COLO668 (cell line): ENCODE data around the gene RSPH1.

ENCODE experiments used
- DNase-seq: peaks from one replicate; lab custom pipeline; 2025; ENCODE audit not compliant: unreplicated experiment; lab: John Stamatoyannopoulos, UW

Gene RSPH1

DNA sequence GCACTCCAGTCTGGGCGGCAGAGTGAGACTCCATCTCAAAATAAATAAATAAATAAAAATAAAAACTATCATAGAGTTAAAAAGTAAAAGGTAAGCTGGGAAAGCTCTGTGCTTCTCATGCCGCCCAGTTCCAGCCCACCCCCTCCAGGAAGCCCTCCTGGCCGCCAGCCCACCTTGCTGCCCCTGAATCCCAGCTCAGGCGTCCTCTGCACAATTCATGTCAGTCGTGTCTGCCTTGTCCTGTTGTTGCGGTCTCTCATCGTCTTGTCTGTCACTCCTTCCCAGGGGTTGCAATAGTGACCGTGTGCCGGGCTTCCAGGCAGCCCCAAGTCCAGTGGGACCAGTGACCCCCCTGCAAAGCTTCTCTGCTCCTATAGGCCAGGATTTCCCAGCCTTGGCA lies 44.1 kb downstream of the RSPH1 start:
- DNase-seq, result no peak

DNA sequence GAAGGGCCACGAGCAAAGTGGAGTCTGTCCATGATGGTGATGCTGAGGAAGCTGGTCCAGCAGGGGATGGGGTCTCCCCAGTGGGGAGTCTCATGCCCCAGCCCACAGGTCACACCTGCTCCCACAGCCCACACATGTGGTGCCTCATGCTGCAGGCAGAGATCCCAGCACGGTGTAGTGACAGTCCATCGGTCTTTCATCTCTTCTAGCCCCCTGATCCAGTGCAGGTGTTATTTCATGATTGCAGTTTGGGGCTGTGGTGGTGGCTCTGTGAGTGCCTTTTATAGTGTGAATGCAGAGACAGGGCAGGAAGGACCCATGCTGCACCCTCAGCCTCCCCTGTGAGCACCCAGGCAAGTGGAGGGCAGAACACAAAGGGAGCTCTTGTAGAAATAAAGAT lies 47.3 kb downstream of the RSPH1 start:
- no peak for DNase-seq

DNA sequence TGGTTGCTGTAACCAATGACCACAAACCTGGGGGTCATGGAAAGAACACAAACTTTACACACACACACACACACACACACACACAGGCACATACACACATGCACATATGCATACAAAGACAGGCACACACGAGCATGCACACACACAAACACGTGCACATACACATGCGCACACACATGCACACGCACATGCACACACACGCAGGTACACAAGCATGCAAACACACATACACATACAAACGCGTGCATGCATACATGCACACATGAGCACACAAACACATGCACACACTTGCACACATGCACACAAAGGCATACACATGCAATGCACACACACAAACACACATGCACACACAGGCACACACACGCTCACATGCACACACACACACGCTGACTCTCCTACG lies 48.3 kb downstream of the RSPH1 start:
- DNase-seq, result no peak

DNA sequence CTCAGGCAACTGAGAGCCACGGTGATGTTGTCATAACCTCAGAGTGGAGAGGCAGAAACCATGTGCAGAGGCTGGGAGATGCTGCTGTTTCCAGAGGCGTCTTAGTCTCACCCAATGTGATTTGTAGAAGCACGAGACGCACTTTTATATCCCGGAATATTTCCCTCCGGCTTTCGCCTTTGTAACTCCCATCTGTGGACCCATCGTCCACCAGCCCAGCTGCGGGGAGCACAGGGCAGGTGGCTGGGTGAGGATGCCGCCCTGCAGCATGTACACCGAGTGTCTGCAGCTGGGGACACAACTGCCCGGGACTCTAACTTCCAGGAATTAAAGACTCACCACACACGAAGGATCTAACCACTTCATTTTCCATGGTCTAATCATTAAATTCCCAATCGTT lies 48.8 kb downstream of the RSPH1 start:
- DNase-seq, result no peak

DNA sequence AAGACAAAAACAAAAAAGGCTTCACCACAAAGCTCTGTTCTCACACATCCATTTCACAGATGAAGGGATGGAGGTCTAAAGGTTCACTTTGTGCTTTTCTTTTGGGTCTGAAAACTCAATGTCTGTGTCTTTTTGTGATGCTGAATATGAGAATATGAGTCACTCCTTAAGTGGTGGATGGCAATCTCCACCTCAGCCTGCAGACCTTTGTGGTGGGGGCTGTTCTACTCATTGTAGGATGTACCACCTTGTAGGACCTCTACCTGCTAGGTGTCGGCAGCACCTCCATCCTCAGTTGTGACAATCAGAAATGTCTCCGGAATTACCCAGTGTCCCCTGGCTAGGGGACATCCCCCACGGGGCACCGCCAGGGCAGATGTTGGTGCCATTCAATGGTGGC lies 49.5 kb downstream of the RSPH1 start:
- DNase-seq, result no peak

DNA sequence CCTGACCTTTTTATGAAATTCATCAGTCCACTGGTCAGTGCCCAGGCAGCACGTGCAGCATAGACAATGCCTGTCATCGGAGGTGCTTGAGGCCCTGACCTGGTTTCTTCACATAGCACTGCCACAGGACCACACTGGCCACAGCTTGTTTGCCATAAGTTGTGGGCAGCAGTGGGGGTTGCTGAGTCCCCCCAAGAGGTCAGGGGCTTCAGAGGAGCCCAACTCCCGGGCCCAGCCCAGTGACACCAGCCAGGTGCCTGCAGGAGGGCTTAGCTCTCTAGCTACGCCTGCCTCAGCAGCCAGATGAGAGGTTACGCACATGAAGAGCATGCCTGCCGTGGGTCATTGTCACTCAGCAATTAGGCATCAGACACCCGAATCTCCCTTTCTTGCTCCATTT lies 50.7 kb downstream of the RSPH1 start:
- no peak for DNase-seq

DNA sequence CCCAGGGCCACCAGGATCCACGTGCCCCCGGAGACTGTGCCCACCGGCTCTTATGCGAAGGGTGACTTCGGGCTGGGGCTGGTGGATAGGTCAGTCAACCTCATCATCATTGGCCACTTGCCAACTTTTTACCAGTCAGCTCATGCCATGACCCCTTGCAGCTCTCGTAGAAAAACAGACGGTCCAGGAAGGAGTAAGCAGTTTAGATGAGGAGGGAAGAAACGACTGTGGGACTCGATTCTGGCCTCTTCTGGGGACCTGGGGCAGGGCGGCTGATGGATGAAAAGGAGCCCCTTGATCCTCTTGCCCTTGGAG lies 51.3 kb downstream of the RSPH1 start:
- DNase-seq, result no peak

DNA sequence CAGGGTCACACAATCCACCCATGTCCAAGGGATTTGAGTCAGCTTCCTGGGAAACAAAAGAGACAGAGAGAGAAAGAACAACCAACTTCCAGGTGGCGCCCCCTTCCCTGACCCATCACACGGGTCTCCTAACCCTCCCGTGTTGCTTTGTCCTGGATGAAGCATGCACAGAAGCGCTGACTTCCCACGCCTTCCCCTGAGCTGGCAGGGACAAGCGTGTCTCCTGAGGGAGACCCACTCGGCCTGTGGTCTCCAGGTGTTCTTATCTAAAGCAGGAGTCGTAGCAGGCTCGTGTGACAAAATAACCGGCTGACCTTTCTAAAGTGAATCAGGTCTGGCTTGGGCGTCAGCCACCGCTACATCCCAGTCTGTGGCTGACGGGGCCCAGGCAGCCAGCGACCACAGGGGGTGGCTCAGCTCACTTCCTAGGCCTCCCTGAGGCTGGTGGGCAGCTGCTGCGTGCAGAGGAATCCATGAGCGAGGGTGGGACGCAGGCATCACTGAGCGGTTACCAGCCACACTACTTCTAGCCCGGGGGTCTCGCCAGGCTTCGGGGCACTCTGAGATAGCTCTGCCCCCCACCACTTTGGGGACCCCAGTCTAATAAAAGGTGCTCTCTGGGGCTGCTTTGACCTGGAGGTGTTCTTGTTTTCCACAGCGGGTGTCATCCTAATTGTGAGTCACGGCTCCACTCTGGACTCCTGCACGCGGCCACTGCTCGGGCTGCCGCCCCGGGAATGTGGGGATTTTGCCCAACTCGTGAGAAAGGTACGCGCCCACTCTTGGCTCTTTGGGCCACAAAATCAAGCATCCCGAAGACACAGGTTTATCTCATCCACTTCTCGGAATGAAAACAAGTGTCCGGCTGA lies 51.9 kb downstream of the RSPH1 start:
- DNase-seq, result no peak

DNA sequence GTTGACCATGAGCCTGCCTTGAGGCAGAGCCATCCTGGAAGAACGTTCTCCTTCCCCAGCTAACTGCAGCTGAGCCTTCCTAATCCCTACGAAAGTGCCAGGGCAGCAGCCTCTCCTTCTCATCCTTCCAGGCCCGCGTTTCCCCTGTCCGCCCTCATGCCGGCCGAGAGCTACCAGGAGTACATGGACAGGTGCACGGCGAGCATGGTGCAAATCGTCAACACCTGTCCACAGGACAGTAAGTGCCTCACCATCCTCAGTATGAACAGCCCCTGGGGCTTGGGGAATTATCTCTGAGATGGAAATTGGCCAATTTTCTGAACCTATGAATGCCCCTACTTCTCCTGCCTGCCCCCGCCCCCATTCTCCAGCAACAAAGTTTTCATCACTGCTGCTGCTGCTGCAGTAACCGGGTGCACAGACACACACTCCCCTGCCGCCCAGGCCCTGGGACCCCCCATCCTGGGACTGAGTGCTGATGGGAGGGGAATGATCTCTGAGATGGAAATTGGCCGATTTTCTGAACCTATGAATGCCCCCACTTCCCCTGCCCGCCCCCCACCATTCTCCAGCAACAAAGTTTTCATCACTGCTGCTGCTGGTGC lies 52.7 kb downstream of the RSPH1 start:
- DNase-seq, result no peak

DNA sequence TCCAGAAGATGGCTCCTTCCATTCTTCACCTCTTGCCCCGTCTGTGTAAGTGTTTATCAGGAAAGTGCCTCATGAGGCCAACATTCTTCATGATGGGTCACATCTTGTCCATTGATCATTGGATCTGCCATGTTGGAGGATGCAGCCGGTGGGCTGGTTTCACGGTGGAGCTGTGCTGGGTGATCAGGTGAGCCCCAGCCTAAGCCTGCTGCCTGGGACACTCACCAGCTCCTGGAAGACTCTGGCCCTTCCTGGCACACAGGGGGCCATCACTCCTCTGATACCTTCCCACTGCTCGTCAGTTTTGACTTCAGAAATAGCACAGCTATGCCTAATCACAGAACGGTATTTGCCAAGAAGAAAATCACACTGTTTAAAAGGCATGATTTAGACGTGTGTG lies 54.1 kb downstream of the RSPH1 start:
- DNase-seq, result no peak

DNA sequence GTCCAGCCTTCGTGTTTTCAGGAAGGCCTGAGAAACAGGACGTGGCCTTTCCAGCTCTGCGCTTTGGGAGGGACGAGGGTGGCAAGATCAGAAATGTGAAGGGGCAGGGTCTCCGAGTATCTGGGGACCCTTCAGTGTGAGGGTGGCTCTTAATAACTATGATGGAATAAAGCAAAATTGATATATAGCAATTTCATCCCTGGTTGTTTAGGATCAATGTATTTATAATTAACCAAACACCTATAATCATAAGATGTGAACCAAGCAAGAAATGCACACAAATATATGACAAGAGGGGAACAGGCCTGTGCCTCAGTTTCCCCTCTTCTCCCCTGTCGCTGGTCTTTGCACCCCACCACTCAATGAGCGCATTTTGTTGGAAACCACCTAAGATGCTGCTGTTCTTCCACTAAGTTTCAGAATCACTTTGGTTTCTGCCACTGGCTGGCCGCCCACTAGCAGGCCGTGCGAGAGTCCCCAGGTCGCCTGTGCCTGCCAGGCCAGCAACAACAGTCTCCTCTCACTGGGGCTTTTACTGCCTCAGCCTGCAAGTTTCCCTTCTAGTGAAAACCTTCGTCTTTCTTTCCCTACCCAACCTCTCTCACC lies 55.7 kb downstream of the RSPH1 start:
- DNase-seq, result no peak

DNA sequence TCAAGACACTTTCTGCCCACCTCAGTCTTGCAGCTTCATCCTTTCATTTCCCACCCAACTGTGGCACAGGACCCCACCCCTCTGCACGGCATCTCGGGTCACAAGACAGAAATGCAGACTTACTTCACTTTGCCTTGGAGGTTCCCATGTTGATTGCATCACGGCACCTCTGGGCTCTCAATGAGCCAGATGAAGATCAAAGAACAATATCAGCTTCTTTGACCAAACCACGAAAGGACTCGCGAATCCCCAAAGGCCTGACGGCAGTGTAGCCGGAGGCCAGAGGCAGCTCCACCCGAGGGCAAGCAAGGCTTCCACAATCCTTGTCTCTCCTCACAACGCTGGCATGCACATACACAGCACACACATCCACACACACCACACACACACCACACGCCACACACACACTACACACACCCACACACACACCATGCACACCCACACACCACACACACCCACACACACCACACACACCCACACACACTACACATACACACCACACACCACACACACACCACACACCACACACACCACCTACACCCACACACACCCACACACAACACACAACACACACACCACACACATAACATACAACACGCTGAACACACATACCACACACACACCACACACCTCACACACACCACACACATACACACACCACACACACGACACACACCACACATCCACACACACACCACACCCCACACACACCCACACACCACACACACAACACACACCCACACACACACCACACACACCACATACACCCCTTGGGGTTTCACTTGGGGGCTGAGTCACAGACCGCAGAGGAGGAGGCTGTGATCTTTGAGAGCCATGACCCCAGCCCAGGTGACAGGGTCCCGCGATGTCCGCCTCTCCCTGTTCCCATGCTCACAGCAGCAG lies 56.5 kb downstream of the RSPH1 start:
- DNase-seq, result no peak

DNA sequence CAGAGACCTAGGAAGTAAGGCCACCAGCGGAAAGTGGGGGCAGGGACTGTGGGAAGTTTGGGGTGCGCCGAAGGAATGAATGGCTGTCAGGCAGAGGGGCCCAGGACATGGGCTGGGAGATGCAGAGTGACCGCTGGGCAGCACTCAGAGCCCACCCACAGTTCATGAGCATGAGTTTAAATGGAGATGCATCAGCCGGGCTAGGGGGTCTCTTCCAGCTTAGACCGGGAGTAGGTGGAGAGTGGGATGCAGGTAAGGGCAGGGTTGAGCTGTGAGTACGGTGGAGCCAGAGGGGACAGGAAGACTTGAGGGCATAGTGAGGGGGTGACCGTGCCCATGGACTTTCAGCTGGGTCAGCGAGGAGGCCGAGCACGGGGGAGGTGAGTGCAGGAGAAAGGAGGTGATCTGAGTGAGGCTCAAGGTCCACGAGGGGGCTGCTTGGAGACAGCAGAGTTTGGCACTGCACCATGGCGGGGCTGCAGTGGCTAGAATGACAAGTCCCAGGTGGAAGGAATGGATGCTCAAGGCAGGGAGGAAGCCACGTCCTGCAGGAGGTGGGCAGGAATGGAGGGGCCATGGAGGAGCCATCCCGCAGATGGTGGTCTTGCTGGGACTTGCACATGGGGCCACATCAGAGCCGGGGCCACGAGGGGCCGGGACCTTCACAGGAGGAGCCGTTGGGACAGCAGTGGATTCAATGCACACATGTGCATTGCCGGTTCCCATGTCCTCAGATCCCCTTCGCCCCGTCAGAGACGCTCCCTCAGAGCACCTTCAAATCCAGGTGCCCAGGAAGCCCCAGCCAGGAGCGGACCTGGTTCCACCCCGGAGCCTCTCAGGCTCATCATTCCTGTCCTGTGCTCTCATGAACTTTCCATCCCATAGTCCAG lies 57.5 kb downstream of the RSPH1 start:
- no peak for DNase-seq

DNA sequence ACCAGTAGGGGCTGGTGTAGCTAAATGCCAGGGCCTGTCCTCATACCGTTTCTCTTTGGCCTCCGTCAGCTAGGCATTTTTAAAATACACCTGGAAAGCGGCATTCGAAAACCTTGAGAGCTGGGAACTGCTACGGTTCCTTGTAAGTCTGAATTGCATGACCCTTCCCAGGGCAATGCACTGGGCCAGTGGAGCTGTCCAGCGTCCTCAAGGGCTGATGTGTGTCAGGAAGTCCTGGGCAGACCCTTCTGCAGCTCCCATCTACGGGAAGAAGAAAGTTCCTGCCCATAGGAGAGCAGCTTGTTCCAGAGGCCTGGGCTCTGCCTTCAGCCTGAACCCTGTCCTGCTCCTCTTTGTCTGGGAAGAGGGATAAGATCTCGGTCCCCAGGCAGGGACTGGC lies 58.2 kb downstream of the RSPH1 start:
- DNase-seq, result no peak

DNA sequence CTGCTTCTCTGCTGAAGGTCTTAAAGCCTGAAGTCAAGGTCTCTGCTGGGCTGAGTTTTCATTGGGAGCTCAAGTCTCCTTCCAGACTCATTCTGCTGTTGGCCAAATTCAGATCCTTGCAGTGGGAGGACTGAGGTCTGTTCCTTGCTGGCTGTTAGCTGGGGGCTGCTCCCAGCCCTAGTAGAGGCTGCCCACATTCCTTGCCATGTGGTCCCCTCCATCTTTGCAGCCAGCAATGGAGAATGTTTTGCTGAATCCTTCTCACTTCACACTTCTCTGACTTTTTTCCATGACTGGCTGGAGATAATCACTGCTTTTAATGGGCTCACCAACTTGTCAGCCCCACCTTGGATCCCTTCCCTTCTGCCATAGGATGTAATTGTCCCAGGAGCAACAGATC lies 59.1 kb downstream of the RSPH1 start:
- DNase-seq, result no peak

DNA sequence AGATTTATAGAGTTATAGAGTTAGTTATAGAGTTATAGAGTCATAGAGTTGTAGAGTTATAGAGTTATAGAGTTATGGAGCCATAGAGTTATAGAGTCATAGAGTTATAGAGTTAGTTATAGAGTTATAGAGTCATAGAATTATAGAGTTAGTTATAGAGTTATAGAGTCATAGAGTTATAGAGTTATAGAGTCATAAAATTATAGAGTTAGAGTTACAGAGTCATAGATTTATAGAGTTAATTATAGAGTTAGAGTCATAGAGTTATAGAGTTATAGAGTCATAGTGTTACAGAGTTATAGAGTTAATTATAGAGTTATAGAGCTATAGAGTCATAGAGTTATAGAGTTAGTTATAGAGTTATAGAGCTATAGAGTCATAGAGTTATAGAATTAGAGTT lies 60.2 kb downstream of the RSPH1 start:
- DNase-seq, result no peak

DNA sequence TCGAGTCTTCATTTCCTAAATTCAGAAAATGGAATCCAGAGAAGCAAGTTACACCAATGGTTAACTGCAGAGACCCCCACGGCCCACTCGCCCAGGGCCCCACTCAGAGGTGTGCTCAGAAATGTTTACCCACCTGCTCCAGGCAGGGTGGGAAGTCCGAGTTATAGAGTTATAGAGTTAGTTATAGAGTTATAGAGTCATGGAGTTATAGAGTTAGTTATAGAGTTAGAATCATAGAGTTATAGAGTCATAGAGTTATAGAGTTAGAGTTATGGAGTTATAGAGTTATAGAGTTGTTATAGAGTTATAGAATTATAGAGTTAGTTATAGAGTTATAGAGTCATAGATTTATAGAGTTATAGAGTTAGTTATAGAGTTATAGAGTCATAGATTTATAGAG lies 60.6 kb downstream of the RSPH1 start:
- no peak for DNase-seq

DNA sequence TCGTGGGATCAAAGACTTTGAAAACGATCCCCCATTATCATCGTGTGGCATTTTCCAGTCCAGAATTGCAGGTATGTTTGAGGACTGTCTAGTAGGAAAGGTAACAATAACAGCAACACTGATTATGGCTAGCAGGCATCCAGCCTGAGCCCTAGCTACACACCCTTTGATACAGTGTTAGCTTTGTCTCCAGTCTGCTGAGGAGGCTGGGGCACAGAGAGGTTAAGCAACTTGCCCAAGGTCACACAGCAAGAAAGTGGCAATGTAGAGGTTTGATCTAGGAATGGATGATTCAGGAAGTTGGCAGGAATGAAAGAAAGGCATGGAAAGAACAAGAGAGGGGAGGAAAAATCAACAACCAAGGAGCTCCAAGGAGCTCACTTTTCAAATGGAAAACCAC lies 61.1 kb downstream of the RSPH1 start:
- no peak for DNase-seq

DNA sequence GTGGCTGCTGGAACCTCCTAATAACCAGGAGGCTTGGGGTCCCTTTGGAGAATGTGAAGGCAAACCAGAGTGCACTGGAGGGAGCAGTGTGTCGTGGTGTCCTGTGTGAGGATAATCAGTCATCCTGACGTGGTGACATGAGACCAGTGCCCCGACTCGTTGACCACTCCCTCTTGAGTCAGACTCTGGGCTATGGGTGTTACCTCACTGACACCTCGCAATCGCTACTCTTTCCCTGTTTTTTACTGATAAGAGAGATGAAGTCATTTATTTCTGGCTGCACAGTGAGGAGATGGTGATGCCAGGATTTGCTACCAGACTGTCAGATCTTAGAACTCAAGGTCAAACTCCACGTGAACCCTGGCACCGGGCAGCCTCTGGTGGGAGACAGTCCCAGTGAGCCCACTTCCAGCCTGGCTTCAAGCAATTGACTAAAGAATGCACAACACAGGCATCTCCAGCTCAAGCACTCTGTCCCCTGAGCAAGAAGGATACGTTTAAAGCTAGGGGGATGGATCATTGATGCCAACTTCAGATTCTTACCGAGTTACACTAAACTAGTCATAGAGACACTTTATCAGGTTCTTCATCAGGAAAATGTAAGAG lies 62.0 kb downstream of the RSPH1 start:
- no peak for DNase-seq

DNA sequence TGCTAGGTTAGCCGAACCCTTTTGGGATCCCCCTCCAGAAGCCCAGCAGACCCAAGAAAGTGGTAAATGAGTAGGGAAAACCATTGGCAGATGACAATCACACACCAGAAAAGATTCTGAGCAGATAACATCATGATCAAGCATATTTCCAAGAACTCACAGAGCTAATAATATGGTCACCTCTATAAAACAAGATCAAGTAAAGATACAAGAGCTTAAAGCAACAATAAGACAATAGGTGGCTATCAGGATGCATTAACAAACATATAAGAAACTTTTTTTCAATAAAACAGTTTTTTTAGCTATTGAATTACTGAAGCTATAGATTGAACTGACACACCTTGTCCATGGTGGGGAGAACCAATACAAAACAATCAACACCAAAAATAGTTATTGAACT lies 63.3 kb downstream of the RSPH1 start:
- DNase-seq, result no peak
